GM18517 (cell line): ENCODE measurements around the gene OGFOD2.
A peak's percentile ranks its signal among the peaks of the same experiment; 100 is the strongest.

ENCODE experiments used
- ATAC-seq: cut with Tn5 transposase; IDR thresholded peaks from one replicate; pipeline ENCODE4 v1.9.1; 2021; ENCODE audit warnings: mild to moderate bottlenecking, moderate library complexity; ENCODE audit not compliant: unreplicated experiment

The OGFOD2 gene

DNA sequence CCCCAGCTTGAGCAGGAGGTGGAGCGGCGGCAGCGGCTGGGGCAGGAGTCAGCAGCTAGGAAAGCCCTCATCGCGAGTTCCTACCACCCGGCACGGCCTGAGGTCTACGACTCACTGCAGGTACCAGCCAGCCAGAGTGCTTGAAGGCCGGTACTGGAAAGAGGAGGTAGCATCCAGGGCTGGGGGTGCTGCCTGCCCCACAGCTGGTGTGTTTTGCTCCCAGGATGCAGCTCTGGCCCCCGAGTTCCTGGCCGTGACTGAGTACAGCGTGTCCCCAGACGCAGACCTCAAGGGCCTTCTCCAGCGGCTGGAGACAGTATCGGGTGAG lies 1.6 kb downstream of the OGFOD2 start:
- ATAC-seq: no peak

DNA sequence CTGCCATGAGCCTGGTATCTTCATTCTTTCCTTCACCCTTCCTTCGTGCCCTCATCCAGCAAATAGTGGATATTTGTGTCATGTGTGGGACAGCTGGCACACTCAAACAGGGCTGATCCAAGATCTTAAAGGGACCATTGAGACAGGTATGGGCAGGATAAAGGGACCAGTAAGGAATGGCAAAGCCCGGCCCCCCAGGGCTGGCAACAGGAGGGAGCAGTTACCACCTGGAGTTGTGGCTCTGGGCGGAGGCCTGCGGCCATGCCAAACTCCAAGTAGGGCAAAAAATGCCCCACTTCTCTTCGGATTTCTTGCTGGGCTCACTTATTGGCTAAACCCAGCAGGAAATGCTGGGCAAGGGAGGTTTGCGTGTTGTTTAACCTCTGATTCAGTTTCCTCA lies 2.1 kb downstream of the OGFOD2 start:
- ATAC-seq: no peak

- ATAC-seq: no peak
Measured at GRCh38 chr12:122977655-122978392, 2.8 kb downstream of the OGFOD2 start.

- ATAC-seq: no peak
Measured at GRCh38 chr12:122978507-122978955, 3.5 kb downstream of the OGFOD2 start.

GRCh38 chr12:122979001-122979907 lies 4.2 kb downstream of the OGFOD2 start:
- ATAC-seq: no peak

GRCh38 chr12:122979908-122980182 lies 4.8 kb downstream of the OGFOD2 start:
- ATAC-seq: no peak

- ATAC-seq: peak; percentile 43
Measured at GRCh38 chr12:122980183-122981035, 5.4 kb downstream of the OGFOD2 start, which contains the start of gene ARL6IP4. Gene ARL6IP4, plus strand, starts transcription at chr12:122980681. Its CDS starts 459 bp downstream, at chr12:122981140.

- ATAC-seq: peak; percentile 28
Measured at GRCh38 chr12:122981036-122981471, 6.0 kb downstream of the OGFOD2 start.

GRCh38 chr12:122981587-122982476 lies 6.8 kb downstream of the OGFOD2 start:
- ATAC-seq: no peak

- no peak for ATAC-seq
Measured at GRCh38 chr12:122982477-122982815, 7.4 kb downstream of the OGFOD2 start.

- no peak for ATAC-seq
Measured at GRCh38 chr12:122982963-122983788, 8.1 kb downstream of the OGFOD2 start.

GRCh38 chr12:122983789-122984515 lies 8.9 kb downstream of the OGFOD2 start:
- no peak for ATAC-seq

GRCh38 chr12:122984612-122985337 lies 9.7 kb downstream of the OGFOD2 start:
- ATAC-seq: no peak

DNA sequence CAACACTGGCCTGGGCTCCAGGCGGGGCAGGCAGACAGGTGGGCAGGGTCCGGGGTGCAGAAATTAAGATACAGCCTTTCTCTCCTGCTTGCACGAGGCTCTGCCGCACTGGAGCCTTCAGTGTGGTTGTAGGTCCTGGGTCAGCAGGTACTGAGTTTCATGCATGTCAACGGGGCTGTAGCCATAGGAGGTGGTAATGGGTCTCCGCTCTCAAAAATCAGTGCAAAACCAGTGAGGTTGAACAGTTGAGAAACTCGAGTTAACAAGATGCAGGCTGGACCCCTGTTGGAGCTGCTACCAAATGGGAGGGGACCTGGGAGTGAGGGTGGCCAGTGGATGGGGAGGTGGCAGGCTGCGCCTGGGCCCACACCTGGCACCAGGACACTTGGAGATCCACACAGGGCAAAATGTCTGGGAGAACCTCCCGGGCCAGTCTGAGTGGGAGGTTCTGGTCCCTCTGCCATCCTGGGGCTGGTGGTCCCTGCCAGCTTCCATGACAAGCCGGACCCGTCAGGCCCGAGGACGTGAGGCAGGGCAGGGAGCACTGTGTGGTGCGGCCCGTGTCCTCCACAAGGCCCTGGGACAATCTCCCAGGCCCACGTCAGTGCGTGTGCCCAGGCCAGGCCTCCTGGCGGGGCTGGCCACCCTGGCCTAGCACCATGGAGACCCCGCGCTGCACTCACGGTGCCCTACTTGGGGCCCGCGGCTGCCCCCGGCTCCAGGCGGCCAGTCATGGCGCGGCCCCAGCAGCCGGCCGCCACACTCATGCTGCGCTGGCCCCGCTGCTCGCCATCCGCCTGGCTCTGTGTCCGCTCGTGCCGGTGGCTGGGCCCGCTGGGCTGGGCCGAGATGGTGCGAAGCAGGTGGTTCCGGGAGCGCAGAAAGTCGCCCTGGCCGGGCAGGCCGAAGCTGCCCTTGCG lies 10.6 kb downstream of the OGFOD2 start:
- no peak for ATAC-seq

- ATAC-seq: no peak
Measured at GRCh38 chr12:122986258-122986871, 11.3 kb downstream of the OGFOD2 start.

- ATAC-seq: no peak
Measured at GRCh38 chr12:122987086-122987951, 12.3 kb downstream of the OGFOD2 start.
